Adipocyte (in vitro differentiated cells): ENCODE data around the gene RAB10.
A peak's percentile ranks its signal among the peaks of the same experiment; 100 is the strongest.
"Not testable (repeated sequence)": the region's sequence is repeated elsewhere in the genome, so short reads cannot be mapped to it uniquely, and the experiment has no call there.

Experiments
- DNase-seq: peaks from one replicate; pipeline ENCODE4 v3.0.0-alpha.2; 2015; ENCODE audit warnings: low read depth
- H3K27me3 ChIP-seq: replicated peaks from 2 replicates; pipeline ENCODE4 v1.7.0; 2013; ENCODE audit warnings: mild to moderate bottlenecking, low read length, moderate library complexity; ENCODE audit not compliant: control insufficient read depth, insufficient read depth
- H3K36me3 ChIP-seq: 2 replicates; pipeline ENCODE4 v1.7.0; 2013; ENCODE audit warnings: low read length, mild to moderate bottlenecking, moderate library complexity; ENCODE audit not compliant: control insufficient read depth, insufficient read depth, severe bottlenecking
- H3K4me1 ChIP-seq: 2 replicates; pipeline ENCODE4 v1.7.0; 2013; ENCODE audit warnings: mild to moderate bottlenecking, low read length, moderate library complexity; ENCODE audit not compliant: control insufficient read depth, insufficient read depth
- H3K4me3 ChIP-seq: 2 replicates; pipeline ENCODE4 v1.7.0; 2013; ENCODE audit warnings: mild to moderate bottlenecking, low read length, moderate library complexity
- H3K9ac ChIP-seq: 2 replicates; pipeline ENCODE4 v1.7.0; 2013; ENCODE audit warnings: mild to moderate bottlenecking, low read length, moderate library complexity
- H3K9me3 ChIP-seq: 2 replicates; pipeline ENCODE4 v1.7.0; 2013; ENCODE audit warnings: mild to moderate bottlenecking, low read length, moderate library complexity; ENCODE audit not compliant: control insufficient read depth

Gene RAB10

DNA sequence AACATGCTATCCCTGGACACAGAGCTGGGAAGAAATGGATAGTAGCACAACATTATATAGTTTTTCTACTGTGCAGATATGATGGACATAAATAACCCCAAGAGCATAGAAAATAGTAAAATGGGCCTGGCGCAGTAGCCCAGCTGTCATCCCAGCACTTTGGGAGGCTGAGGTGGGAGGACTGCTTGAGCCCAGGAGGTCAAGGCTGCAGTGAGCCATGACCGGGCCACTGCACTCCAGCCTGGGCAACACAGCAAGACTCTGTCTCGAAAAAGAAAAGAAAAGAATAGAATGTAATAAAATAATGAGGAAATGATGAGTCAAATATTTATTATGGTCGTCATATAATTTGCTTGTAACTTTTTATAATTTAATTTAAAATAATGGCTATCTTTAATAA lies 131.5 kb downstream of the RAB10 start:
- no peaks in the 10 kb centered on the region for H3K9me3 ChIP-seq
- H3K36me3 ChIP-seq = no peaks in the 10 kb centered on the region
- no peak overlapping the region for H3K4me3 ChIP-seq
- H3K9ac ChIP-seq = no peak overlapping the region
- no peaks in the 10 kb centered on the region for H3K27me3 ChIP-seq
- no peaks in the 10 kb centered on the region for H3K4me1 ChIP-seq
- DNase-seq = no peak

DNA sequence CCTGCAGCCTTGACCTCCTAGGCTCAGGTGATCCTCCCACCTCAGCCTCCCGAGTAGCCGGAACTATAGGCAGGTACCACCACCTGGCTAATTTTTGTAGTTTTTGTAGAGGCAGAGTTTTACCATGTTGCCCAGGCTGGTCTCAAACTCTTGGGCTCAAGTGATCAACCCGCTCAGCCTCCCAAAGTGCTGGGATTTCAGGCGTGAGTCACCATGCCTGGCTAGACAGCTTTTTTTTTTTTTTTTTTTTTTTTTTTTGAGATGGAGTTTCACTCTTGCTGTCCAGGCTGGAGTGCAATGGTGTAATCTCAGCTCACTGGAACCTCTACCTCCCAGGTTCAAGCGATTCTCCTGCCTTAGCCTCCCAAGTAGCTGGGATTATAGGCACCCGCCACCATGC lies 132.7 kb downstream of the RAB10 start:
- not testable (repeated sequence) for H3K4me3 ChIP-seq, H3K36me3 ChIP-seq, H3K27me3 ChIP-seq, DNase-seq, H3K9ac ChIP-seq, H3K9me3 ChIP-seq, H3K4me1 ChIP-seq

- no peak for DNase-seq
- no peak overlapping the region for H3K4me3 ChIP-seq
- H3K36me3 ChIP-seq = no peaks in the 10 kb centered on the region
- no peaks in the 10 kb centered on the region for H3K9me3 ChIP-seq
- H3K27me3 ChIP-seq = peaks cover 9% of the 10 kb centered on the region
- no peaks in the 10 kb centered on the region for H3K4me1 ChIP-seq
- no peak overlapping the region for H3K9ac ChIP-seq
Observed at GRCh38 chr2:26168785-26169184, 134.9 kb downstream of the RAB10 start.

- no peaks in the 10 kb centered on the region for H3K9me3 ChIP-seq
- no peaks in the 10 kb centered on the region for H3K4me1 ChIP-seq
- no peak for DNase-seq
- no peak overlapping the region for H3K9ac ChIP-seq
- H3K27me3 ChIP-seq = peaks cover 12% of the 10 kb centered on the region
- no peak overlapping the region for H3K4me3 ChIP-seq
- H3K36me3 ChIP-seq = no peaks in the 10 kb centered on the region
Observed at GRCh38 chr2:26169226-26169625, 135.3 kb downstream of the RAB10 start.

DNA sequence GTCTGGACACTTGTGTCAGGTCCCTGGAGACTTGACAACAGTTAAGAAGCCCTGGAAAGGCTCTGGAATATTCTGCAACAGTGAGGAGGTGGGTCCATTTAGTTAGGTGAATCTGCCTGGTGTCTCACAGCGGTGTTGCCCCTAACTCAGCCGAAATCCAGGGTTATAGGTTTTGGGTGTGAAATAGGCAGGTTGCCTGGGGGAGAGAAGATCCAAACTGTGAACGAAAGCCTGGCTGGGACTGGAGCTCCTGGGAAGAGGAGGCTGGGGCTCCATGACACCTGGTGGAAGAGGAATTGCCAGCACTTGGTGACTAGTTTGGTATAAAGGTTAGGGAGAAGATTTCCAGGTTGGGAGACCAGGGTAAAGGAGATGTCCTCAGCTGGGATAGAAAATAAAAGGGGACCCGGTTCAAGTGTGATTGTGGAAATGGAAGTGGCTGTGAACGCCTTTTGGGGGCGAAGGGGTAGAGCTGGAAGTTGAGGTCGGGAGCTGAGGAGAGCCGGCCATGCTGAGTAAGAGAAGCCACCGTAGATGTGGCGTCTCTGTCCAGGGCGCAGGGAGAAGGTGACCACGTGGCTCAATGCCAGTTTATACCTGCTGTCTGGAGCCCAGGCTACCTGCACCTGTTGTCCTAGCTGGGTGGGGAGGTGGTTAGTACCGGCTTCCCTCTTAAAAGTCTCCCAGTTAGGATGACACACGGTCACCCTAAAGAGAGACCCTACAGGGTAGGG lies 136.0 kb downstream of the RAB10 start:
- H3K9me3 ChIP-seq = no peaks in the 10 kb centered on the region
- H3K4me1 ChIP-seq = no peaks in the 10 kb centered on the region
- no peaks in the 10 kb centered on the region for H3K36me3 ChIP-seq
- peaks cover 18% of the 10 kb centered on the region for H3K27me3 ChIP-seq
- H3K9ac ChIP-seq = no peak overlapping the region
- no peak overlapping the region for H3K4me3 ChIP-seq
- DNase-seq = no peak

DNA sequence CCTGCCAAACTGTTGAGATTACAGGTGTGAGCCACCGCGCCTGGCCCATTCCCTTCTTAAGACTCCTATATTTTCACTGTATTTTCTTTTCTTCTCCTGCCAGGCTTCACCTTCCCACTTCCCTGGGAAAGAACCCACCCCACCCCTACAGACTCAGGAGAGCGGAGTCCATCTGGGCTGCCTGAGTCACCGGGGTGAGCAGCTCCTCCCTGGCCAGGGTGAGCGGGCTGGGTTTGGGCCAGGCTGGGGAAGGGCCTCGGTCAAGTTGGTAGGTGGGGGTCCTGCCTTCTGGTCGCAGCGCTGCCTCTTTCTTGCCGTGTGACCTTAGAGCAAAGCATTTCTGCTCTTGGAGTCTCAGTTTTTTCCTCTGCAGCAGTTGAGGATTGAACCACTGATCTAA lies 136.9 kb downstream of the RAB10 start:
- H3K9me3 ChIP-seq = no peaks in the 10 kb centered on the region
- H3K36me3 ChIP-seq = no peaks in the 10 kb centered on the region
- no peaks in the 10 kb centered on the region for H3K4me1 ChIP-seq
- peaks cover 18% of the 10 kb centered on the region for H3K27me3 ChIP-seq
- no peak for DNase-seq
- no peak overlapping the region for H3K4me3 ChIP-seq
- no peak overlapping the region for H3K9ac ChIP-seq

DNA sequence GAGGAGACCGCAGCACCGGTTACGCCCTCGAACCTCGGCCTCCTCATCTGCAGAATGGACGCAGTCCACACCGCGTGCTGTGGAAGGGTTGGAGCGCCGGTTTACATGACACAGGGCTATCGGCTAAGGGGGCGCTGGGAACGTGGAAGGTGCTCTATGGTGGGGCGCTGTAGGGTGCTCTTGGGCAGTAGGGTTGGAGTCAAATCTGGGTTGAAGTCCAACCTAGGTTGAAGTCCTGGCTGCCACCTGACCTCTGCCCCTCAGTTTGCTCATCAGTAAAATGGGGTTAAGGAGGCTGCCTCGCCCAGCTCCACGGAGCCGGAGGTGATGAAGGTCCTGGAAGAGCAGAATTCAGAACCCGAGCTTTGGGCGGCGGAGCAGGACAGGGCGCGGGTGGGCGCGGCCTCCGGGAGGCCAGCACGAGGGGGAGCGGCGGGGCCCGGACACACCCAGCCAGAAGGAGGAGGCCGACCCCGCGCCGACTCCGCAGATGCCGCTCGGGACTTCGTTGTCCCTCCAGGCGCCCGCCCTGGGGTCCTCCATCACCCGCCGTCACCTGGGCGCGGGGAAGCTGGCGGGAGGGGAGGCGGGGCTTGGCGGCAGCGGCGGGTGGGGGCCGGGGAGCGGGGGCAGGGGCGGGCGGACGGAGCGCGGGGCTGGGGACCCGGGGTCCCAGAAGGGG lies 138.4 kb downstream of the RAB10 start:
- H3K27me3 ChIP-seq = peaks cover 18% of the 10 kb centered on the region
- DNase-seq = peak; percentile 17
- no peak overlapping the region for H3K4me3 ChIP-seq
- H3K4me1 ChIP-seq = no peaks in the 10 kb centered on the region
- H3K9ac ChIP-seq = no peak overlapping the region
- H3K36me3 ChIP-seq = no peaks in the 10 kb centered on the region
- no peaks in the 10 kb centered on the region for H3K9me3 ChIP-seq

DNA sequence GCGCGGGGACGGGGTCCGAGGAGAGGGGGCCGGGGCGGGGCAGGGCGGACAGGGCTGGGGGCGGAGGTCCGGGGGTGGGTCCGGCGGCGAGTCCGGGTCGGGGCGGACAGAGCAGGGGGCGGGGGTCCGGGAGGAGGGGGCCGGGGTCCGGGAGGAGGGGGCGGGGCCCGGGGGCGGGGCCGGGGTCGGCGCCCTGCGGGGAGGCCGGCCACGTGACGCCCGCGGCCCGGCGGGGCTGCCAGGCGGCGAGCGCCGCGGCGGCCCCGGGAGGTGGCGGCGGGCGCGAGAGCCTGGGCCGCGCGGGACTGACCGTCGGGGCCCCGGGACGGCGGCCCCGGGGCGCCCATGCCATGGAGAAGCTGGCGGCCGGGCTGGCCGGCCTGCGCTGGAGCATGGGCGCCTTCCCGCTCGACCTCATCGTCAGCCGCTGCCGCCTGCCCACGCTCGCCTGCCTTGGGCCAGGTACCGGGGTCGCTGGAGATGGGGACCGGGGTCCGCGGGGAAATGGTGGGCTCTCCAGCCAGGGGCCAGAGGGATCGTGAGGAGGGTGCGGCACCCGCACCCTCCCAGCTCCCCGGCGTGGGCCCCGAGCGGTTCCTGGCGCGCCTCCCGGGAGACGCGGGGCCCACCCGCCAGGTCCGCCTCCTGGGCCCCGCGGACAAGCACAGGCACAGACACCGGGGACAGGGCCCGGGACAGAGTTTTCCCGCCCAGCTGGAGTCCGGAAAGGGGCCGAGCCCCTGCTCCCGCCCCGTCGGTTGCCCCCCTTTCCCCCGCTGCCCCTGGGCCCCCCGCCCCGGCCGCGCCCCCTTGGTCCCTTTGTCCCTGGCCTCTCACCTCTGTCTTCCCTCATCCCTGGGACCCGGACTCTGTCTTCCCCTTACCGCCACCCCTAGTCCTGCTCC lies 139.2 kb downstream of the RAB10 start, which contains the start of gene GAREM2:
Gene GAREM2 (plus strand): TSS at position 218 of the 905 bp plus-strand sequence. CDS start 133 bp downstream, at position 351.
- Histone ChIP-seq H3K27me3 (peaks cover 18% of the 10 kb centered on the region), H3K4me1 (no peaks in the 10 kb centered on the region), H3K9me3 (no peaks in the 10 kb centered on the region), H3K36me3 (no peaks in the 10 kb centered on the region), H3K9ac (no peak within 1 kb of the TSS), H3K4me3 (no peak within 1 kb of the TSS)
- DNase-seq = peak; percentile 38

GRCh38 chr2:26173776-26174482 lies 140.0 kb downstream of the RAB10 start:
- H3K4me1 ChIP-seq = no peaks in the 10 kb centered on the region
- no peaks in the 10 kb centered on the region for H3K9me3 ChIP-seq
- no peaks in the 10 kb centered on the region for H3K36me3 ChIP-seq
- no peak for DNase-seq
- H3K27me3 ChIP-seq = peaks cover 18% of the 10 kb centered on the region
- no peak overlapping the region for H3K4me3 ChIP-seq
- no peak overlapping the region for H3K9ac ChIP-seq

- H3K27me3 ChIP-seq = peaks cover 18% of the 10 kb centered on the region
- no peak for DNase-seq
- H3K9ac ChIP-seq = no peak overlapping the region
- H3K4me3 ChIP-seq = no peak overlapping the region
- no peaks in the 10 kb centered on the region for H3K36me3 ChIP-seq
- H3K9me3 ChIP-seq = no peaks in the 10 kb centered on the region
- H3K4me1 ChIP-seq = peaks cover 5% of the 10 kb centered on the region
Observed at GRCh38 chr2:26174691-26175465, 141.0 kb downstream of the RAB10 start.
